Measurements from ENCODE around the gene POLE.
"Not testable (repeated sequence)": the region's sequence is repeated elsewhere in the genome, so short reads cannot be mapped to it uniquely, and the experiment has no call there.

POLE gene

GRCh38 chr12:132604151-132604618, 83.0 kb downstream of the POLE start:
- FAIRE-seq (no peak), DNase-seq (ENCODE audit: insufficient read length) (no peak)
- TF ChIP-seq TAF1 (IDR thresholded peaks at IDR 0.05; ENCODE audit: borderline replicate concordance, low read depth, low read length) (no peak), POLR2AphosphoS5 (IDR thresholded peaks at IDR 0.05; ENCODE audit: low read depth, low read length) (no peak), POLR2A (IDR thresholded peaks at IDR 0.05; ENCODE audit: low read depth, low read length) (no peak)

- FAIRE-seq (no peak), DNase-seq (ENCODE audit: insufficient read length) (no peak)
- no peak for TF ChIP-seq POLR2AphosphoS5 (IDR thresholded peaks at IDR 0.05; ENCODE audit: low read depth, low read length)
- TF ChIP-seq TAF1 (IDR thresholded peaks at IDR 0.05; ENCODE audit: borderline replicate concordance, low read depth, low read length) = no peak
- TF ChIP-seq POLR2A (IDR thresholded peaks at IDR 0.05; ENCODE audit: low read depth, low read length) = no peak
These were observed 83.6 kb downstream of the POLE start for GRCh38 chr12:132603240-132604150.

- TF ChIP-seq TAF1 (IDR thresholded peaks at IDR 0.05; ENCODE audit: borderline replicate concordance, low read depth, low read length) (no peak), POLR2A (IDR thresholded peaks at IDR 0.05; ENCODE audit: low read depth, low read length) (no peak), POLR2AphosphoS5 (IDR thresholded peaks at IDR 0.05; ENCODE audit: low read depth, low read length) (no peak)
These were observed 84.4 kb downstream of the POLE start for GRCh38 chr12:132602572-132603239.

GRCh38 chr12:132601171-132601883, 85.8 kb downstream of the POLE start:
- TF ChIP-seq POLR2A (IDR thresholded peaks at IDR 0.05; ENCODE audit: low read depth, low read length) = no peak
- no peak for TF ChIP-seq POLR2AphosphoS5 (IDR thresholded peaks at IDR 0.05; ENCODE audit: low read depth, low read length)
- TF ChIP-seq TAF1 (IDR thresholded peaks at IDR 0.05; ENCODE audit: borderline replicate concordance, low read depth, low read length) = no peak
- no peak for FAIRE-seq
- DNase-seq (ENCODE audit: insufficient read length) = no peak

More at GRCh38 chr12:132602572-132603239, 84.4 kb downstream of the POLE start:
- no peak for FAIRE-seq
- no peak for DNase-seq (ENCODE audit: insufficient read length)

GRCh38 chr12:132600048-132601032, 86.8 kb downstream of the POLE start:
- no peak for DNase-seq (ENCODE audit: insufficient read length)
- FAIRE-seq = no peak
- TF ChIP-seq TAF1 (IDR thresholded peaks at IDR 0.05; ENCODE audit: borderline replicate concordance, low read depth, low read length) (no peak), POLR2A (IDR thresholded peaks at IDR 0.05; ENCODE audit: low read depth, low read length) (no peak), POLR2AphosphoS5 (IDR thresholded peaks at IDR 0.05; ENCODE audit: low read depth, low read length) (no peak)

- not testable (repeated sequence) for DNase-seq (ENCODE audit: insufficient read length); FAIRE-seq
These were observed 87.6 kb downstream of the POLE start for GRCh38 chr12:132599502-132599901.

GRCh38 chr12:132597333-132598316, 89.5 kb downstream of the POLE start:
- DNase-seq (ENCODE audit: insufficient read length) (no peak), FAIRE-seq (no peak)
- TF ChIP-seq POLR2AphosphoS5 (IDR thresholded peaks at IDR 0.05; ENCODE audit: low read depth, low read length) (no peak), TAF1 (IDR thresholded peaks at IDR 0.05; ENCODE audit: borderline replicate concordance, low read depth, low read length) (no peak), POLR2A (IDR thresholded peaks at IDR 0.05; ENCODE audit: low read depth, low read length) (no peak)

- no peak for TF ChIP-seq TAF1 (IDR thresholded peaks at IDR 0.05; ENCODE audit: borderline replicate concordance, low read depth, low read length)
- TF ChIP-seq POLR2AphosphoS5 (IDR thresholded peaks at IDR 0.05; ENCODE audit: low read depth, low read length) = no peak
- no peak for TF ChIP-seq POLR2A (IDR thresholded peaks at IDR 0.05; ENCODE audit: low read depth, low read length)
- DNase-seq (ENCODE audit: insufficient read length) = no peak
- FAIRE-seq = no peak
These were observed 91.1 kb downstream of the POLE start for GRCh38 chr12:132596016-132596415.

GRCh38 chr12:132595183-132595582, 92.0 kb downstream of the POLE start:
- FAIRE-seq (no peak), DNase-seq (ENCODE audit: insufficient read length) (no peak)
- TF ChIP-seq POLR2AphosphoS5 (IDR thresholded peaks at IDR 0.05; ENCODE audit: low read depth, low read length) (no peak), TAF1 (IDR thresholded peaks at IDR 0.05; ENCODE audit: borderline replicate concordance, low read depth, low read length) (no peak), POLR2A (IDR thresholded peaks at IDR 0.05; ENCODE audit: low read depth, low read length) (no peak)
